OCI-LY3 (cell line): ENCODE data around the gene URB1.

Source experiments
- H2AFZ ChIP-seq: fragments of 200-600, 300-600 bp; shearing (Covaris generic); 2 replicates; pipeline ENCODE4 v1.6.0; 2014; ENCODE audit warnings: antibody characterized with exemption, low read depth, low read length
- H3K27ac ChIP-seq: fragments of 200-600, 300-600 bp; sonication (generic); 2 replicates; pipeline ENCODE4 v1.5.1; 2014; ENCODE audit warnings: mild to moderate bottlenecking, low read length, moderate library complexity, mixed read lengths
- H3K27me3 ChIP-seq: fragments of 200-600, 300-600 bp; sonication (generic); 2 replicates; pipeline ENCODE4 v1.6.1; 2014; ENCODE audit warnings: low read depth, low read length, mixed read lengths
- H3K36me3 ChIP-seq: fragments of 200-600, 300-600 bp; sonication (generic); replicated peaks from 2 replicates; pipeline ENCODE3; 2014; ENCODE audit warnings: low read depth, low read length, mixed read lengths
- H3K4me1 ChIP-seq: fragments of 300-600, 200-600 bp; sonication (generic); 2 replicates; pipeline ENCODE4 v1.6.1; 2014; ENCODE audit warnings: low read length, mixed read lengths
- H3K4me2 ChIP-seq: fragments of 200-600, 300-600 bp; sonication (generic); 2 replicates; pipeline ENCODE4 v1.6.1; 2014; ENCODE audit warnings: low read length, mixed read lengths
- H3K4me3 ChIP-seq: fragments of 300-600, 200-600 bp; sonication (generic); 2 replicates; pipeline ENCODE4 v1.5.1; 2014; ENCODE audit warnings: antibody characterized with exemption, mild to moderate bottlenecking, low read length, moderate library complexity
- H3K79me2 ChIP-seq: fragments of 300-600, 200-600 bp; shearing (Covaris generic); 2 replicates; pipeline ENCODE4 v1.6.1; 2014; ENCODE audit warnings: mild to moderate bottlenecking, low read length, mixed read lengths
- H3K9ac ChIP-seq: fragments of 300-600, 200-600 bp; shearing (Covaris generic); 2 replicates; pipeline ENCODE4 v1.6.0; 2014; ENCODE audit warnings: mild to moderate bottlenecking, low read length, moderate library complexity
- H3K9me3 ChIP-seq: fragments of 200-600, 300-600 bp; shearing (Covaris generic); 2 replicates; pipeline ENCODE4 v1.6.1; 2014; ENCODE audit warnings: low read length, mixed read lengths; ENCODE audit not compliant: insufficient read depth
- H4K20me1 ChIP-seq: fragments of 200-600, 300-600 bp; sonication (generic); 2 replicates; pipeline ENCODE4 v1.6.1; 2016; ENCODE audit warnings: low read length, mixed read lengths; ENCODE audit not compliant: insufficient read depth
- CTCF ChIP-seq: fragments of 200-600, 300-600 bp; sonication (generic); IDR thresholded peaks from 2 replicates; pipeline ENCODE4 v1.5.1; 2014; ENCODE audit warnings: antibody characterized with exemption, low read length, low read depth
- EZH2phosphoT487 ChIP-seq: fragments of 200-600 bp; shearing (Covaris generic); IDR thresholded peaks from 2 replicates; pipeline ENCODE4 v1.6.1; 2018; ENCODE audit warnings: antibody characterized with exemption, mixed run types, low read depth

URB1 gene

GRCh38 chr21:32418146-32418545 lies 25.3 kb upstream of the URB1 start:
- H3K4me3 ChIP-seq, result no peak overlapping the region
- H3K27me3 ChIP-seq, result no peaks in the 10 kb centered on the region
- no peaks in the 10 kb centered on the region for H3K4me1 ChIP-seq
- H3K79me2 ChIP-seq, result no peaks in the 10 kb centered on the region
- no peak overlapping the region for H3K27ac ChIP-seq
- H3K9ac ChIP-seq, result no peak overlapping the region
- no peaks in the 10 kb centered on the region for H3K9me3 ChIP-seq
- H4K20me1 ChIP-seq, result no peaks in the 10 kb centered on the region
- no peak overlapping the region for H3K4me2 ChIP-seq
- TF ChIP-seq CTCF (no peak), EZH2phosphoT487 (no peak)
- H3K36me3 ChIP-seq, result no peaks in the 10 kb centered on the region
- no peak overlapping the region for H2AFZ ChIP-seq

- no peak overlapping the region for H3K4me2 ChIP-seq
- H3K27ac ChIP-seq, result no peak overlapping the region
- no peak overlapping the region for H3K4me3 ChIP-seq
- H3K4me1 ChIP-seq, result no peaks in the 10 kb centered on the region
- no peaks in the 10 kb centered on the region for H3K79me2 ChIP-seq
- H4K20me1 ChIP-seq, result no peaks in the 10 kb centered on the region
- H3K9me3 ChIP-seq, result no peaks in the 10 kb centered on the region
- no peaks in the 10 kb centered on the region for H3K36me3 ChIP-seq
- TF ChIP-seq CTCF (no peak), EZH2phosphoT487 (no peak)
- H3K27me3 ChIP-seq, result no peaks in the 10 kb centered on the region
- no peak overlapping the region for H3K9ac ChIP-seq
- no peak overlapping the region for H2AFZ ChIP-seq
Observed at GRCh38 chr21:32415451-32416398, 22.9 kb upstream of the URB1 start.

- no peaks in the 10 kb centered on the region for H3K36me3 ChIP-seq
- H3K4me2 ChIP-seq, result no peak overlapping the region
- no peak overlapping the region for H3K4me3 ChIP-seq
- H3K9me3 ChIP-seq, result no peaks in the 10 kb centered on the region
- H2AFZ ChIP-seq, result no peak overlapping the region
- no peaks in the 10 kb centered on the region for H3K4me1 ChIP-seq
- no peak overlapping the region for H3K27ac ChIP-seq
- no peaks in the 10 kb centered on the region for H4K20me1 ChIP-seq
- TF ChIP-seq CTCF, result no peak
- TF ChIP-seq EZH2phosphoT487, result no peak
- no peaks in the 10 kb centered on the region for H3K27me3 ChIP-seq
- no peaks in the 10 kb centered on the region for H3K79me2 ChIP-seq
- H3K9ac ChIP-seq, result no peak overlapping the region
Observed at GRCh38 chr21:32414579-32415358, 22.0 kb upstream of the URB1 start.
